ENCODE results near the gene MUCL3. TPM values are rescaled to one million over a fixed set of nuclear protein-coding genes. Genes with fewer than 3 reads are reported as not detected.
"Not testable (repeated sequence)": the region's sequence is repeated elsewhere in the genome, so short reads cannot be mapped to it uniquely, and the experiment has no call there.

MUCL3 gene
- total RNA-seq, 4 donors from 2014 or later, result 0.18 TPM; not detected in 3

DNA sequence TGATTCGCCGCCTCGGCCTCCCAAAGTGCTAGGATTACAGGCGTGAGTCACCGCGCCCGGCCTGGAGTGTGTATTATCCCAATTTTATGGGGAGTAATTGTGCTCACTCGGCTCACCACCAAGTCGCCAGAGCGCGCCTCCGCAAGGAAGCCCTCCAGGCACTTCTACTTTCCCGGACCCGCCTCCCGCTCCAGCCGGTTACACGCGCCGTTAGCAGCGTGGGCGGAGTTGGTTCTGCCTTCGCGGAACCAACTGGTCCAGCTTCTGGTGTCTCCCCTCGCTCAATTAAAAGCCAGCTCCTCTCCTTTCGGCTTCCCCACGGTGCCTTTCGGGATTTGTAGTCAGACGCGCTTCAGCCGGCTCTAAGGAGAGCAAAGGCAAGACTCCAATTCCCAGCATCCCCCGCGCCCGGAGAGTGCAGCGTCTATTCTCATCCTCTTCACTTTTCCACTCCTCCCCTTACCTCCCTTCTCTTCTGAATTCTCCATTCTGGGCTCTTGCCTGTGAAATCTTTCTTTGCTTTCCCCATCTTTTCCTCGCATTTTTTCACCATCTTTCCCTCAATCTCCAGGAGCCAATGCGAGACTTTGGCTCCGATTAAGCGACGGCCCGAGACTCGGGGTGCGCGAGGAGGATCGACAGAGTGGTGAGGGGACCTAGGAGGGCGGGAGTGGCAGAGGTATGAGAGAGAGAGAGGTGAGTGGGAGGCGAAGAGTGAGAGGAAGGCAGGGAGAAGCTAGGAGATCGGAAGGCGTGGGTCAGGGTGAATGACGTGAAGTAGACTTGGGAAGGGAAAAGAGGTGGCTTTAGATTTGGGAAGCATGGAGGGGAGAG, 32.8 kb upstream of the MUCL3 start, which contains the start of gene GTF2H4:
GTF2H4 (plus strand) TSS at position 450 of the 834 bp plus-strand sequence.
- peak within 1 kb of the TSS; percentile 47 to 81 (median 74) for H3K4me3 ChIP-seq
- peaks cover 0 to 16% (median 0%) of the 10 kb centered on the region in 3 donors for H3K36me3 ChIP-seq
- peaks cover 0 to 10% (median 5%) of the 10 kb centered on the region in 4 donors for H3K4me1 ChIP-seq
- DNase-seq, result peak; percentile 95 to 98 (median 96)
- H3K9me3 ChIP-seq, result no peaks in the 10 kb centered on the region
- H3K27me3 ChIP-seq, result no peaks in the 10 kb centered on the region
- H3K27ac ChIP-seq, result peak within 1 kb of the TSS in 3 of 4 donors; percentile 8 to 47 (median 38)
- TF ChIP-seq, protein P1, sequence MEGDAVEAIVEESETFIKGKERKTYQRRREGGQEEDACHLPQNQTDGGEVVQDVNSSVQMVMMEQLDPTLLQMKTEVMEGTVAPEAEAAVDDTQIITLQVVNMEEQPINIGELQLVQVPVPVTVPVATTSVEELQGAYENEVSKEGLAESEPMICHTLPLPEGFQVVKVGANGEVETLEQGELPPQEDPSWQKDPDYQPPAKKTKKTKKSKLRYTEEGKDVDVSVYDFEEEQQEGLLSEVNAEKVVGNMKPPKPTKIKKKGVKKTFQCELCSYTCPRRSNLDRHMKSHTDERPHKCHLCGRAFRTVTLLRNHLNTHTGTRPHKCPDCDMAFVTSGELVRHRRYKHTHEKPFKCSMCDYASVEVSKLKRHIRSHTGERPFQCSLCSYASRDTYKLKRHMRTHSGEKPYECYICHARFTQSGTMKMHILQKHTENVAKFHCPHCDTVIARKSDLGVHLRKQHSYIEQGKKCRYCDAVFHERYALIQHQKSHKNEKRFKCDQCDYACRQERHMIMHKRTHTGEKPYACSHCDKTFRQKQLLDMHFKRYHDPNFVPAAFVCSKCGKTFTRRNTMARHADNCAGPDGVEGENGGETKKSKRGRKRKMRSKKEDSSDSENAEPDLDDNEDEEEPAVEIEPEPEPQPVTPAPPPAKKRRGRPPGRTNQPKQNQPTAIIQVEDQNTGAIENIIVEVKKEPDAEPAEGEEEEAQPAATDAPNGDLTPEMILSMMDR (IDR thresholded peaks at IDR 0.05), result no peak
- TF ChIP-seq POLR2A (IDR thresholded peaks at IDR 0.05), result no peak

DNA sequence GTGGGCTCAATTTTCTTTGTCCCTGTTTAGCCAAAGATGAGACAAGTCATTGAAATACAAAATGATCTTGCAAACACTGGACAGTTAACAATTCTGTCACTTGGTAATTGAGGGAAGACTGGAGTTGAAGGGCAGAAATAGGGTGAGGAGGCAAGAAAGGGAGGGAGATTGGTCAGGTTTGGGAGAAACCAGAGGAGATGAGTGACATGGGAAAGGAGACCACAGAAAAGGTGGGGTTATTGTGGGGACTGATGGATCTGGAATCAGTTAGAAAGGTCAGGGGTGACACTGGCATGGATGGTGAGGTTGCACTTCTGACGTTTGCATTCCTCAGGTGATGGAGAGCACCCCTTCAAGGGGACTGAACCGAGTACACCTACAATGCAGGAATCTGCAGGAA, 32.1 kb upstream of the MUCL3 start:
- H3K4me1 ChIP-seq, result peaks cover 0 to 10% (median 7%) of the 10 kb centered on the region in 4 donors
- DNase-seq, result no peak
- no peaks in the 10 kb centered on the region for H3K27me3 ChIP-seq
- peak overlapping the region in 1 of 4 donors; percentile 47 for H3K27ac ChIP-seq
- H3K36me3 ChIP-seq, result peaks cover 0 to 16% (median 0%) of the 10 kb centered on the region in 3 donors
- H3K9me3 ChIP-seq, result no peaks in the 10 kb centered on the region
- peak overlapping the region; percentile 47 to 81 (median 74) for H3K4me3 ChIP-seq
- TF ChIP-seq, protein P1 (IDR thresholded peaks at IDR 0.05), result no peak
- TF ChIP-seq POLR2A (IDR thresholded peaks at IDR 0.05), result no peak

- peaks cover 0 to 16% (median 0%) of the 10 kb centered on the region in 3 donors for H3K36me3 ChIP-seq
- H3K9me3 ChIP-seq, H3K27me3 ChIP-seq, DNase-seq, H3K4me3 ChIP-seq, H3K27ac ChIP-seq: not testable (repeated sequence)
- H3K4me1 ChIP-seq, result peaks cover 3 to 20% (median 14%) of the 10 kb centered on the region in 4 donors
These were observed 30.3 kb upstream of the MUCL3 start for GRCh38 chr6:30910473-30910872.

GRCh38 chr6:30912746-30913520, 27.8 kb upstream of the MUCL3 start:
- Histone ChIP-seq H3K4me3 (peak overlapping the region in 1 of 4 donors; percentile 73), H3K36me3 (peaks cover 0 to 22% (median 0%) of the 10 kb centered on the region in 3 donors), H3K9me3 (no peaks in the 10 kb centered on the region), H3K27me3 (no peaks in the 10 kb centered on the region), H3K4me1 (peaks cover 3 to 28% (median 14%) of the 10 kb centered on the region in 4 donors), H3K27ac (peak overlapping the region; percentile 69 to 94 (median 90))
- no peak for DNase-seq
- no peak for TF ChIP-seq POLR2A (IDR thresholded peaks at IDR 0.05)

GRCh38 chr6:30913721-30914075, 27.1 kb upstream of the MUCL3 start:
- peak overlapping the region; percentile 69 to 94 (median 90) for H3K27ac ChIP-seq
- peak overlapping the region; percentile 47 to 82 (median 75) for H3K4me3 ChIP-seq
- peaks cover 3 to 24% (median 12%) of the 10 kb centered on the region in 4 donors for H3K4me1 ChIP-seq
- H3K27me3 ChIP-seq, result no peaks in the 10 kb centered on the region
- DNase-seq, result no peak
- TF ChIP-seq, protein P1 (IDR thresholded peaks at IDR 0.05), result no peak
- H3K9me3 ChIP-seq, result no peaks in the 10 kb centered on the region
- H3K36me3 ChIP-seq, result peaks cover 0 to 30% (median 0%) of the 10 kb centered on the region in 3 donors

- Histone ChIP-seq H3K27me3 (no peaks in the 10 kb centered on the region), H3K4me1 (peaks cover 3 to 19% (median 10%) of the 10 kb centered on the region in 4 donors), H3K36me3 (peaks cover 0 to 32% (median 0%) of the 10 kb centered on the region in 3 donors), H3K27ac (peak within 1 kb of the TSS; percentile 69 to 94 (median 90)), H3K9me3 (no peaks in the 10 kb centered on the region), H3K4me3 (peak within 1 kb of the TSS; percentile 47 to 82 (median 75))
- TF ChIP-seq, protein P1 (IDR thresholded peaks at IDR 0.05), result peak; percentile 4 to 62 (median 50)
- peak; percentile 91 for TF ChIP-seq POLR2A (IDR thresholded peaks at IDR 0.05)
- peak; percentile 86 to 97 (median 97) for DNase-seq
These were observed 26.5 kb upstream of the MUCL3 start, which contains the start of gene VARS2 for GRCh38 chr6:30914076-30914853. Gene VARS2, plus strand, starts transcription at chr6:30914238. Its CDS starts 599 bp downstream, at chr6:30914837.
